Upper lobe of left lung (tissue), 6 donors: Measurements from ENCODE around the gene CCNB1. TPM values are rescaled to one million over a fixed set of nuclear protein-coding genes. Genes with fewer than 3 reads are reported as not detected.
"Not testable (repeated sequence)": the region's sequence is repeated elsewhere in the genome, so short reads cannot be mapped to it uniquely, and the experiment has no call there.

Experiments
- ATAC-seq, 2 donors: fragments of 200-7000 bp; cut with Tn5 transposase; one replicate each; pipeline ENCODE4 v1.9.1; 2022; ENCODE audit warnings: mild to moderate bottlenecking in 2 of 2, moderate library complexity in 2 of 2; ENCODE audit not compliant: low FRiP score in 2 of 2
- DNase-seq, 2 donors: peaks; one replicate each; pipeline ENCODE4 v3.0.0-alpha.2; 2019 to 2020
- H3K27ac ChIP-seq, 4 donors: fragments of 200-600 bp; sonication (generic); one replicate each; pipeline ENCODE4 v1.5.1; 2016 to 2019
- H3K27me3 ChIP-seq, 4 donors: fragments of 200-600 bp; sonication (generic); one replicate each; pipeline ENCODE4 v1.5.1; 2017 to 2019
- H3K36me3 ChIP-seq, 4 donors: fragments of 200-600 bp; sonication (generic); one replicate each; pipeline ENCODE4 v1.5.1; 2016 to 2019
- H3K4me1 ChIP-seq, 4 donors: fragments of 200-600 bp; sonication (generic); one replicate each; pipeline ENCODE4 v1.5.1; 2018 to 2019
- H3K4me3 ChIP-seq, 4 donors: fragments of 200-600 bp; sonication (generic); one replicate each; pipeline ENCODE4 v1.5.1; 2017 to 2019; ENCODE audit warnings: mild to moderate bottlenecking in 2 of 4, moderate library complexity in 1 of 4
- H3K9me3 ChIP-seq, 4 donors: fragments of 200-600 bp; sonication (generic); one replicate each; pipeline ENCODE4 v1.5.1; 2018 to 2019
- EP300 ChIP-seq, 4 donors: sonication (generic); formaldehyde crosslinking; IDR thresholded peaks; one replicate each; pipeline ENCODE4 v1.5.1; 2017; ENCODE audit warnings: antibody characterized with exemption in 4 of 4, control low read depth in 2 of 4
- POLR2A ChIP-seq, 4 donors: fragments of 450-650 bp; IDR thresholded peaks; one replicate each; pipeline ENCODE4 v1.5.1; 2016 to 2017; ENCODE audit warnings: antibody characterized with exemption in 4 of 4, mild to moderate bottlenecking in 2 of 4
- POLR2AphosphoS5 ChIP-seq, 2 donors: sonication (generic); formaldehyde crosslinking; IDR thresholded peaks; one replicate each; pipeline ENCODE4 v1.5.1; 2017; ENCODE audit warnings: antibody characterized with exemption in 2 of 2
- WGBS, 2 donors: methylation state at CpG; one replicate each; pipeline ENCODE4 v1.1.5; 2017 to 2018; 5-methylcytosine and 5-hydroxymethylcytosine counted together
- total RNA-seq, 6 donors: library from RNA; depleted of rRNA in 4 of 6; stranded (reverse); fragments of >200 nt in 4 of 6; gene quantifications; one replicate each; pipeline versions ENCODE4 v1.1.0 to v1.2.1, GENCODE V29; 2016 to 2021
- TF ChIP-seq, protein P1 (sequence below), 6 experiments: fragments of 450-650 bp in 4 of 6; fragments of 200-600 bp in 2 of 6; sonication (generic) in 2 of 6; IDR thresholded peaks; one replicate each; pipeline ENCODE4 v1.5.1; 2016 to 2019; ENCODE audit warnings: antibody characterized with exemption in 6 of 6
- donor health status: DM: no; HTN: no; CAD: no; lungs with moderate emphysema.
- donor health status: DM: no; HTN: yes; CAD: no; lungs with severe emphysema.

CCNB1 gene
- total RNA-seq, 6 donors from 2014 or later: 2.1 to 9.8 (median 5.6) TPM

DNA sequence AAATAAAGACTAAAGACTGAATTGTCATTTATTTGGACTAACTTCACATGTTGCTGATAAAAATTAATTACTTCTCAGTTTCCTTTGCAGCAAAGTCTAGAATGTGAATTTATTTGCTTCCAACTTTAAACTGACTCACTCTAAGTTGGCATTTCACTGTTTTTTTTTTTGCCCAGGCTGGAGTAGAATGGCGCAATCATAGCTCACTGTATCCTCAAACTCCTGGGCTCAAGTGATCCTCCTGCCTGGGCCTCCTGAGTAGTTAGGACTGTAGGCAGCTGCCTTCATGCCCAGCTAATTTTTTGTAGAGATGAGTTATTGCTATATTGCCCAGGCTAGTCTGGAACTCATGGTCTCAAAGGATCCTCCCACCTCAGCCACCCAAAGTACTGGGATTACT, 3.5 kb downstream of the CCNB1 start:
- ATAC-seq (no peak), DNase-seq (no peak)
- no peaks in the 10 kb centered on the region for H3K27me3 ChIP-seq
- no peak overlapping the region for H3K4me3 ChIP-seq
- H3K36me3 ChIP-seq: peaks cover 4 to 12% (median 9%) of the 10 kb centered on the region in 4 donors
- no peaks in the 10 kb centered on the region for H3K9me3 ChIP-seq
- 100% methylated on average over 1 of the region's 1 CpG for WGBS, 2 donors
- TF ChIP-seq, protein P1, sequence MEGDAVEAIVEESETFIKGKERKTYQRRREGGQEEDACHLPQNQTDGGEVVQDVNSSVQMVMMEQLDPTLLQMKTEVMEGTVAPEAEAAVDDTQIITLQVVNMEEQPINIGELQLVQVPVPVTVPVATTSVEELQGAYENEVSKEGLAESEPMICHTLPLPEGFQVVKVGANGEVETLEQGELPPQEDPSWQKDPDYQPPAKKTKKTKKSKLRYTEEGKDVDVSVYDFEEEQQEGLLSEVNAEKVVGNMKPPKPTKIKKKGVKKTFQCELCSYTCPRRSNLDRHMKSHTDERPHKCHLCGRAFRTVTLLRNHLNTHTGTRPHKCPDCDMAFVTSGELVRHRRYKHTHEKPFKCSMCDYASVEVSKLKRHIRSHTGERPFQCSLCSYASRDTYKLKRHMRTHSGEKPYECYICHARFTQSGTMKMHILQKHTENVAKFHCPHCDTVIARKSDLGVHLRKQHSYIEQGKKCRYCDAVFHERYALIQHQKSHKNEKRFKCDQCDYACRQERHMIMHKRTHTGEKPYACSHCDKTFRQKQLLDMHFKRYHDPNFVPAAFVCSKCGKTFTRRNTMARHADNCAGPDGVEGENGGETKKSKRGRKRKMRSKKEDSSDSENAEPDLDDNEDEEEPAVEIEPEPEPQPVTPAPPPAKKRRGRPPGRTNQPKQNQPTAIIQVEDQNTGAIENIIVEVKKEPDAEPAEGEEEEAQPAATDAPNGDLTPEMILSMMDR (IDR thresholded peaks at IDR 0.05): no peak
- TF ChIP-seq POLR2AphosphoS5 (IDR thresholded peaks at IDR 0.05): no peak
- no peak for TF ChIP-seq EP300 (IDR thresholded peaks at IDR 0.05)
- TF ChIP-seq POLR2A (IDR thresholded peaks at IDR 0.05): no peak
- H3K4me1 ChIP-seq: peaks cover 7 to 20% (median 10%) of the 10 kb centered on the region in 4 donors
- H3K27ac ChIP-seq: no peak overlapping the region

- TF ChIP-seq, protein P1 (IDR thresholded peaks at IDR 0.05): no peak
- TF ChIP-seq POLR2A (IDR thresholded peaks at IDR 0.05): no peak
- no peak for TF ChIP-seq POLR2AphosphoS5 (IDR thresholded peaks at IDR 0.05)
- no peak for TF ChIP-seq EP300 (IDR thresholded peaks at IDR 0.05)
- Histone ChIP-seq H3K27ac (no peak overlapping the region), H3K9me3 (no peaks in the 10 kb centered on the region), H3K36me3 (peaks cover 4 to 14% (median 11%) of the 10 kb centered on the region in 4 donors), H3K4me3 (no peak overlapping the region), H3K4me1 (peaks cover 7 to 20% (median 10%) of the 10 kb centered on the region in 4 donors), H3K27me3 (no peaks in the 10 kb centered on the region)
- WGBS, 2 donors: 100% methylated on average over 3 of the region's 3 CpGs
- ATAC-seq (no peak), DNase-seq (no peak)
Measured at GRCh38 chr5:69170969-69171368, 4.0 kb downstream of the CCNB1 start.

- not testable (repeated sequence) for H3K27me3 ChIP-seq, H3K4me1 ChIP-seq
- WGBS, 2 donors: 88 to 92% methylated on average over 15 of the region's 15 CpGs
Measured at GRCh38 chr5:69181659-69182293, 14.8 kb downstream of the CCNB1 start.

GRCh38 chr5:69184621-69185020, 17.7 kb downstream of the CCNB1 start:
- DNase-seq (no peak), ATAC-seq (no peak)
- Histone ChIP-seq H3K27ac (no peak overlapping the region), H3K4me3 (no peak overlapping the region), H3K9me3 (no peaks in the 10 kb centered on the region), H3K27me3 (no peaks in the 10 kb centered on the region), H3K36me3 (no peaks in the 10 kb centered on the region), H3K4me1 (peaks cover 5 to 9% (median 7%) of the 10 kb centered on the region in 4 donors)
- 91 to 97% methylated on average over 1 of the region's 1 CpG for WGBS, 2 donors
- TF ChIP-seq, protein P1 (IDR thresholded peaks at IDR 0.05): no peak
- TF ChIP-seq POLR2A (IDR thresholded peaks at IDR 0.05) (no peak), EP300 (IDR thresholded peaks at IDR 0.05) (no peak), POLR2AphosphoS5 (IDR thresholded peaks at IDR 0.05) (no peak)

More at GRCh38 chr5:69181659-69182293, 14.8 kb downstream of the CCNB1 start:
- not testable (repeated sequence) for H3K36me3 ChIP-seq, ATAC-seq, H3K27ac ChIP-seq, H3K4me3 ChIP-seq, H3K9me3 ChIP-seq, DNase-seq

GRCh38 chr5:69187342-69187741, 20.4 kb downstream of the CCNB1 start:
- 100% methylated on average over 2 of the region's 2 CpGs for WGBS, 2 donors
- DNase-seq (no peak), ATAC-seq (no peak)
- no peaks in the 10 kb centered on the region for H3K36me3 ChIP-seq
- H3K9me3 ChIP-seq: no peaks in the 10 kb centered on the region
- TF ChIP-seq, protein P1 (IDR thresholded peaks at IDR 0.05): no peak
- TF ChIP-seq EP300 (IDR thresholded peaks at IDR 0.05) (no peak), POLR2A (IDR thresholded peaks at IDR 0.05) (no peak), POLR2AphosphoS5 (IDR thresholded peaks at IDR 0.05) (no peak)
- H3K27ac ChIP-seq: no peak overlapping the region
- no peaks in the 10 kb centered on the region for H3K27me3 ChIP-seq
- H3K4me3 ChIP-seq: no peak overlapping the region
- peaks cover 12 to 17% (median 13%) of the 10 kb centered on the region in 4 donors for H3K4me1 ChIP-seq
